CD14-positive monocyte (primary cell): ENCODE data around the gene GINS2. TPM values are rescaled to one million over a fixed set of nuclear protein-coding genes. Genes with fewer than 3 reads are reported as not detected.

ENCODE experiments used
- DNase-seq, 3 donors: peaks; one replicate each; pipeline ENCODE4 v3.0.0-alpha.2; 2011 to 2022
- H2AFZ ChIP-seq: 2 replicates; pipeline ENCODE4 v1.6.0; 2012; ENCODE audit warnings: mild to moderate bottlenecking, low read depth, low read length, inconsistent platforms; ENCODE audit not compliant: insufficient read depth, poor library complexity, severe bottlenecking
- H3K27ac ChIP-seq, 2 donors: 1 replicate in 1 of 2; 2 replicates in 1 of 2; pipeline ENCODE4 v1.5.1; 2012 to 2013; ENCODE audit warnings: low read length in 2 of 2, control low read depth in 1 of 2, inconsistent platforms in 1 of 2, low read depth in 1 of 2, mild to moderate bottlenecking in 1 of 2
- H3K27me3 ChIP-seq, 2 donors: one replicate each; pipeline versions ENCODE4 v1.6.0 to v1.6.1; 2011 to 2013; ENCODE audit warnings: low read length in 2 of 2; ENCODE audit not compliant: control insufficient read depth in 2 of 2, insufficient read depth in 2 of 2
- H3K36me3 ChIP-seq, 2 donors: replicated peaks in 1 of 2; 1 replicate in 1 of 2; 2 replicates in 1 of 2; pipeline versions ENCODE4 v1.5.1 to v1.6.1; 2012 to 2013; ENCODE audit warnings: low read length in 2 of 2, control low read depth in 1 of 2, inconsistent platforms in 1 of 2, mild to moderate bottlenecking in 1 of 2; ENCODE audit not compliant: insufficient read depth in 2 of 2, control insufficient read depth in 1 of 2
- H3K4me1 ChIP-seq, 2 donors: 1 replicate in 1 of 2; 2 replicates in 1 of 2; pipeline versions ENCODE4 v1.5.1 to v1.6.1; 2012 to 2013; ENCODE audit warnings: low read length in 2 of 2, control low read depth in 1 of 2, inconsistent platforms in 1 of 2, mild to moderate bottlenecking in 1 of 2, moderate library complexity in 1 of 2; ENCODE audit not compliant: insufficient read depth in 2 of 2, control insufficient read depth in 1 of 2
- H3K4me2 ChIP-seq: replicated peaks from 2 replicates; pipeline ENCODE3; 2012; ENCODE audit warnings: low read length, moderate library complexity, mild to moderate bottlenecking; ENCODE audit not compliant: poor library complexity, severe bottlenecking; ENCODE audit errors: extremely low read depth
- H3K4me3 ChIP-seq, 3 experiments: fragments of 200-600 bp in 1 of 3; sonication (generic) in 1 of 3; replicated peaks in 1 of 3; 1 replicate in 2 of 3; 2 replicates in 1 of 3; pipeline ENCODE4 v1.5.1; 2011 to 2013; ENCODE audit warnings: low read length in 3 of 3, mild to moderate bottlenecking in 3 of 3, control low read depth in 2 of 3, low read depth in 2 of 3, inconsistent platforms in 1 of 3, moderate library complexity in 1 of 3
- H3K79me2 ChIP-seq: 2 replicates; pipeline ENCODE4 v1.6.0; 2012; ENCODE audit warnings: mild to moderate bottlenecking, control low read depth, inconsistent platforms, low read length, moderate library complexity; ENCODE audit not compliant: insufficient read depth
- H3K9ac ChIP-seq: 2 replicates; pipeline ENCODE4 v1.6.0; 2017; ENCODE audit warnings: low read length, mild to moderate bottlenecking; ENCODE audit not compliant: insufficient read depth, poor library complexity, severe bottlenecking
- H3K9me3 ChIP-seq, 2 donors: replicated peaks in 1 of 2; 1 replicate in 1 of 2; 2 replicates in 1 of 2; pipeline versions ENCODE4 v1.5.1 to v1.6.1; 2012 to 2013; ENCODE audit warnings: low read length in 2 of 2, control low read depth in 1 of 2; ENCODE audit not compliant: control insufficient read depth in 1 of 2, insufficient read depth in 1 of 2
- H4K20me1 ChIP-seq: 2 replicates; pipeline ENCODE4 v1.6.0; 2012; ENCODE audit warnings: mild to moderate bottlenecking, low read length, control low read depth, moderate library complexity; ENCODE audit not compliant: insufficient read depth
- H3K27ac Mint-ChIP-seq, 7 donors: one replicate each; pipeline ENCODE4 v1.8.0; 2020; ENCODE audit warnings: mild to moderate bottlenecking in 7 of 7, mixed read lengths in 7 of 7, moderate library complexity in 6 of 7, inconsistent platforms in 2 of 7
- H3K27me3 Mint-ChIP-seq, 3 donors: one replicate each; pipeline ENCODE4 v1.8.0; 2021 to 2022; ENCODE audit warnings: low read depth in 3 of 3, mild to moderate bottlenecking in 3 of 3, mixed read lengths in 3 of 3, moderate library complexity in 3 of 3, inconsistent platforms in 1 of 3
- H3K36me3 Mint-ChIP-seq, 2 donors: one replicate each; pipeline ENCODE4 v1.8.0; 2020; ENCODE audit warnings: mixed read lengths in 2 of 2, inconsistent platforms in 1 of 2, mild to moderate bottlenecking in 1 of 2
- H3K4me1 Mint-ChIP-seq: one replicate; pipeline ENCODE4 v1.8.0; 2020; ENCODE audit warnings: mild to moderate bottlenecking, mixed read lengths
- H3K4me3 Mint-ChIP-seq, 2 donors: one replicate each; pipeline ENCODE4 v1.8.0; 2020; ENCODE audit warnings: mild to moderate bottlenecking in 2 of 2, mixed read lengths in 2 of 2, moderate library complexity in 1 of 2
- H3K9me3 Mint-ChIP-seq, 7 donors: one replicate each; pipeline ENCODE4 v1.8.0; 2020 to 2022; ENCODE audit warnings: mixed read lengths in 7 of 7, mild to moderate bottlenecking in 6 of 7, moderate library complexity in 6 of 7, inconsistent platforms in 2 of 7
- WGBS: methylation state at CpG from one replicate; pipeline ENCODE4 v1.1.5; 2013; ENCODE audit warnings: missing lambda C conversion rate; ENCODE audit not compliant: insufficient coverage; 5-methylcytosine and 5-hydroxymethylcytosine counted together
- intact Hi-C, 2 donors: fragments of 100-400 bp; cut with micrococcal nuclease; formaldehyde crosslinking; loops; one replicate each; pipeline versions ENCODE4 v1.15.0 to v1.15.1; 2023
- polyA plus RNA-seq, 3 donors: library from polyadenylated mRNA; depleted of rRNA in 1 of 3; unstranded in 2 of 3; stranded (reverse) in 1 of 3; fragments of 300-500 nt in 2 of 3; fragments of >200 nt in 1 of 3; fragmentation: Illumina TruSeq in 2 of 3; gene quantifications; 1 replicate in 2 of 3; 2 replicates in 1 of 3; pipeline ENCODE4 v1.2.3, GENCODE V29; 2012 to 2021
- TF ChIP-seq, protein P1 (sequence below): fragments of 200-600 bp; IDR thresholded peaks from one replicate; pipeline ENCODE4 v1.8.0; 2022; ENCODE audit warnings: antibody characterized with exemption, mild to moderate bottlenecking

Gene GINS2
- polyA plus RNA-seq, 3 donors: 0.13 to 0.28 TPM; not detected in 1

GRCh38 chr16:85635545-85636140, 53.1 kb downstream of the GINS2 start:
- Histone ChIP-seq H3K4me2 (no peak overlapping the region), H2AFZ (no peak overlapping the region), H3K9me3 (no peaks in the 10 kb centered on the region), H3K27me3 (no peaks in the 10 kb centered on the region), H4K20me1 (peaks cover 100% of the 10 kb centered on the region), H3K4me3 (no peak overlapping the region), H3K4me1 (no peaks in the 10 kb centered on the region), H3K79me2 (peaks cover 90% of the 10 kb centered on the region), H3K9ac (no peak overlapping the region), H3K27ac (no peak overlapping the region), H3K36me3 (peaks cover 31 to 46% of the 10 kb centered on the region in 2 donors)
- H3K4me3 Mint-ChIP-seq: no peak overlapping the region
- WGBS: 90% methylated on average over 26 of the region's 26 CpGs
- TF ChIP-seq, protein P1, sequence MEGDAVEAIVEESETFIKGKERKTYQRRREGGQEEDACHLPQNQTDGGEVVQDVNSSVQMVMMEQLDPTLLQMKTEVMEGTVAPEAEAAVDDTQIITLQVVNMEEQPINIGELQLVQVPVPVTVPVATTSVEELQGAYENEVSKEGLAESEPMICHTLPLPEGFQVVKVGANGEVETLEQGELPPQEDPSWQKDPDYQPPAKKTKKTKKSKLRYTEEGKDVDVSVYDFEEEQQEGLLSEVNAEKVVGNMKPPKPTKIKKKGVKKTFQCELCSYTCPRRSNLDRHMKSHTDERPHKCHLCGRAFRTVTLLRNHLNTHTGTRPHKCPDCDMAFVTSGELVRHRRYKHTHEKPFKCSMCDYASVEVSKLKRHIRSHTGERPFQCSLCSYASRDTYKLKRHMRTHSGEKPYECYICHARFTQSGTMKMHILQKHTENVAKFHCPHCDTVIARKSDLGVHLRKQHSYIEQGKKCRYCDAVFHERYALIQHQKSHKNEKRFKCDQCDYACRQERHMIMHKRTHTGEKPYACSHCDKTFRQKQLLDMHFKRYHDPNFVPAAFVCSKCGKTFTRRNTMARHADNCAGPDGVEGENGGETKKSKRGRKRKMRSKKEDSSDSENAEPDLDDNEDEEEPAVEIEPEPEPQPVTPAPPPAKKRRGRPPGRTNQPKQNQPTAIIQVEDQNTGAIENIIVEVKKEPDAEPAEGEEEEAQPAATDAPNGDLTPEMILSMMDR: no peak
- no peak for DNase-seq
- H3K36me3 Mint-ChIP-seq: peaks cover 12 to 44% of the 10 kb centered on the region in 2 donors
- H3K27ac Mint-ChIP-seq: no peak overlapping the region
- H3K27me3 Mint-ChIP-seq: no peaks in the 10 kb centered on the region
- H3K9me3 Mint-ChIP-seq: peaks cover 0 to 1% (median 0%) of the 10 kb centered on the region in 7 donors
- no peaks in the 10 kb centered on the region for H3K4me1 Mint-ChIP-seq
- intact Hi-C loops: no loop called here

DNA sequence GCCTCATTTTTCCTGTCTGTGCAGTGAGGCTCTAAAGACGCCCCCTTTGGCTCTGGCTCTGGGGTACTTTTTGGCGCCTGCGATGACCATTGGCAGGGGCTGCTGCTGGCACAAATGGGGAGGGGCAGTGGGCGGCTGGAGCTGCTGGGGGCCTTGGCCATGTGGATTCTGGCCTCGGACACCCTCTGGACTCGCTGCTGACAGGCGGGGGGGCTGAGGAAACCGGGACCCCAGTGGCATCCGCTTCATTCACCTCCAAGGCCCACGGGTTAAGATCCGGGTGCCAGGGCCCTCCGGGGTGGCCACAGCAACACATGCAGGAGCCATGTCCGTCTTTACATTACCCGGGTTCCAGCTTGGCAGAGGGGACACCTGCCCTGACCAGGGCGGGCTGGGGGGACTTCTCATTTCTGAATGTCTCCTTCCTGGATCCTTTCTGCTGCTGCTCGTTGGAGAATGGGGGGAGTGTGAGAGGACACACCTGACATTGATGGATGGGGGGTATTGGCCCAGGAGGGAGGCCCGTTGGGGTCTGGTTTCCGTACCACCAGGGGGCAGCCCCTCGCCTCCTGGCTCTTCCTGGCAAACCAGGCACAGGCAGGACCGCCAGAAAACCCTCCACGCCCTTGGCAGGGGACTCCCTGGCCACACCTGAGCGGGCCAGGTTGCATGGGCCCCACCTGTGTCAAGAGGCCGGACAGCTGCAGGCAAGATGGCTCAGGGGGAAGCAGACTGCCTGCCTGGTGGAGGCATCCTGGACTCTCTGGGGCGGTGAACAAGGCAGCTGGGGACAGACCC, 53.8 kb downstream of the GINS2 start:
- no peaks in the 10 kb centered on the region for H3K27me3 ChIP-seq
- TF ChIP-seq, protein P1: no peak
- H4K20me1 ChIP-seq: peaks cover 100% of the 10 kb centered on the region
- Mint-ChIP-seq H3K4me1 (no peaks in the 10 kb centered on the region), H3K27ac (peak overlapping the region in 4 of 7 donors; percentile 33 to 71 (median 52)), H3K4me3 (no peak overlapping the region), H3K36me3 (peaks cover 14 to 46% of the 10 kb centered on the region in 2 donors), H3K9me3 (peaks cover 0 to 3% (median 3%) of the 10 kb centered on the region in 7 donors), H3K27me3 (no peaks in the 10 kb centered on the region)
- intact Hi-C loops: no loop called here
- H3K27ac ChIP-seq: no peak overlapping the region
- H3K9ac ChIP-seq: no peak overlapping the region
- no peak overlapping the region for H2AFZ ChIP-seq
- DNase-seq: no peak
- peaks cover 3% of the 10 kb centered on the region in 2 donors for H3K9me3 ChIP-seq
- 92% methylated on average over 23 of the region's 24 CpGs for WGBS
- peaks cover 96% of the 10 kb centered on the region for H3K79me2 ChIP-seq
- H3K4me2 ChIP-seq: no peak overlapping the region
- H3K4me1 ChIP-seq: no peaks in the 10 kb centered on the region
- H3K36me3 ChIP-seq: peaks cover 27 to 46% of the 10 kb centered on the region in 2 donors
- H3K4me3 ChIP-seq: no peak overlapping the region
